ENCODE results near the gene YPEL2.

- TF ChIP-seq POLR2A (IDR thresholded peaks at IDR 0.05) (no peak), CTCF (IDR thresholded peaks at IDR 0.05) (no peak)
Measured at GRCh38 chr17:59355702-59356325, 24.4 kb downstream of the YPEL2 start.
